HG03575 (cell line): ENCODE data around the gene ZNF444.
"Not testable (repeated sequence)": the region's sequence is repeated elsewhere in the genome, so short reads cannot be mapped to it uniquely, and the experiment has no call there.

Experiments
- ATAC-seq: cut with Tn5 transposase; IDR thresholded peaks from one replicate; pipeline ENCODE4 v1.9.1; 2021; ENCODE audit not compliant: unreplicated experiment, insufficient number of reproducible peaks, low FRiP score; ENCODE audit errors: extremely low read depth

Gene ZNF444

DNA sequence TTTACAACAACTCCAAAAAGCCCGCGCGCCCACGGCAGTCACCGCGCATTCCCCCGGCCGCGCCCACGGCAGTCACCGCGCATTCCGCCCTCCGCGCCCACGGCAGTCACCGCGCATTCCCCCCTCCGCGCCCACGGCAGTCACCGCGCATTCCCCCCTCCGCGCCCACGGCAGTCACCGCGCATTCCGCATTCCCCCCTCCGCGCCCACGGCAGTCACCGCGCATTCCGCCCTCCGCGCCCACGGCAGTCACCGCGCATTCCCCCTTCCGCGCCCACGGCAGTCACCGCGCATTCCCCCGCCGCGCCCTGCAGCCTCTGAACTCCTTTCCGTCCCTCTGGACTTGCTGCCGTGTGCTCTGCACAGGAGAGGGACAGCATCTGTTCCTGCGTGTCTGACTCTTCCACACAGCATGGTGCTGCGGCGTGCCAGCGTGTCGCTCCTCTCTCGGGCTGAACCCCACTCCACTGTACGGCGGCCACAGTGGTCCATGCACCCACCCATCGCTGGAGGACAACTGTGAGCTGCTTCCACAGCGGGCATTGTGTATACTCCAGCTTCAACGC is 35.2 kb upstream of the ZNF444 start:
- not testable (repeated sequence) for ATAC-seq

DNA sequence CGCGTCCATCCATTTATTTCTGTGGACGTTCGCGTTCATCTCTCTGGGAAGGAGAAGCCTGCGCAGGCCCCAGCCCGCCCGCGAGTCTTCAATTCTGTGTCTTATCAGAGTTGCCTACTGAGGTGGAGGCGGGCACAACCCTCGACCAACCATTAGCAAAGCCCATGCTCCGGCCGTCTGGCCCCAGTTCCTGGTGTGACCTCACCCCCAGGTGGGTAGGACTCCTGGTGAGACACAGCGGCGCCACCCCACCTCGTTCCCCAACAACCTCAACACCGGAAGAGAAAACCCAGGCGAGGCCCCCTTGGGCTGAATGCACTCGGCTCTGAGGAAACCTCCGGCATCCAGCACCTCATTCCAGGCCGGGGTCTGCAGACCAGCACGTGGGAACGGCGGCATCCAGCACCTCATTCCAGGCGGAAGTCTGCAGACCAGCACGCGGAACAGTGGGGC is 34.7 kb upstream of the ZNF444 start:
- no peak for ATAC-seq

DNA sequence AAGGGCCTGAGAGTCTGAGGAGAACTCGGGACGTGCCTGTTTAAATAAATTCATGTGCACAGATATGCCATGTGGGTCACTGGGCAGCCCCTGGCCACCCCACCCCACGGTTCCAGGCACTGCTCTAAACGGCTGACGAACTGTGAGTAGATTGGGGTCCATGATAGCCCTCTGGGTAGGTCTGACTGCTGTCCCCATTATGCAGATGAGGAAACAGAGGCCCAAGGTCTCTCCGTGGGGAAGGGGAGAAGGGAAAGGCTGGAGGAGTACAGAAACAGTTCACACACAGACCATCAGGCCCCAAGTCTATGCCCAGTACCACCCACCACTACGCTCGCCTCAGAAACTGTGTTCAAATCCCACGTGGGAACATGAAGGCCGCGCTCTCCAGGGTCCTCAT is 34.1 kb upstream of the ZNF444 start:
- ATAC-seq = no peak

DNA sequence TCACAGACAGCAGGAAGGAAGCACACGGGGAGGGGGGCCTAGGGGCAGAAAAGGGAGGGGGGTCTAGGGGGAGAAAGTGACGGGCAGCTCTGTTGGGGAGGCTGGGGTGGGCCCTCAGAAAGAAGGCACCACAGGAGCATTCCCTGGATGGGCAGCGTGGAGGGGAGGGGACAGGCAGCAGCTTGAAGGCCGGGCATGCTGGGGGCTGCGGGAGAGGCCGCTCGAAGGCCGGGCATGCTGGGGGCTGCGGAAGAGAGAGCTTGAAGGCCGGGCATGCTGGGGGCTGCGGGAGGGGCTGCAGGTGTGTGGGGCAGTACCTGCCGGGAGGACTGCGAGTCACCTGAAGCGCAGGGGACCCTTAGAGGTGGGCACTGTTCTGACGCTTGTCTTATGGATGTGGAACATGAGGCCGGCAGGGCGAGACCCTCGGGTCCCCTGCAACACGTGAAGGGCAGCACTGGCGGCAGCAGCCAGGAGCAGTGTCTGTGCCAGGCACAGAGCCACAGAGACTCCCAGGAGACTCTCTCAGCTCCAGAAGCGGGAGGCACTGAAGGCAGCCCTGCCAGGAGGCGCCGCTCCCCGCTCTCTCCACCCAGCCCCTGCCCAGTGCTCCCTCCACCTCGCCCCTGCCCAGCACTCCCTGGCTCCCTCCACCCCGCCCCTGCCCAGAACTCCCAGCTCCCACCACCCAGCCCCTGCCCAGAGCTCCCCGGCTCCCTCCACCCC is 33.3 kb upstream of the ZNF444 start:
- no peak for ATAC-seq

DNA sequence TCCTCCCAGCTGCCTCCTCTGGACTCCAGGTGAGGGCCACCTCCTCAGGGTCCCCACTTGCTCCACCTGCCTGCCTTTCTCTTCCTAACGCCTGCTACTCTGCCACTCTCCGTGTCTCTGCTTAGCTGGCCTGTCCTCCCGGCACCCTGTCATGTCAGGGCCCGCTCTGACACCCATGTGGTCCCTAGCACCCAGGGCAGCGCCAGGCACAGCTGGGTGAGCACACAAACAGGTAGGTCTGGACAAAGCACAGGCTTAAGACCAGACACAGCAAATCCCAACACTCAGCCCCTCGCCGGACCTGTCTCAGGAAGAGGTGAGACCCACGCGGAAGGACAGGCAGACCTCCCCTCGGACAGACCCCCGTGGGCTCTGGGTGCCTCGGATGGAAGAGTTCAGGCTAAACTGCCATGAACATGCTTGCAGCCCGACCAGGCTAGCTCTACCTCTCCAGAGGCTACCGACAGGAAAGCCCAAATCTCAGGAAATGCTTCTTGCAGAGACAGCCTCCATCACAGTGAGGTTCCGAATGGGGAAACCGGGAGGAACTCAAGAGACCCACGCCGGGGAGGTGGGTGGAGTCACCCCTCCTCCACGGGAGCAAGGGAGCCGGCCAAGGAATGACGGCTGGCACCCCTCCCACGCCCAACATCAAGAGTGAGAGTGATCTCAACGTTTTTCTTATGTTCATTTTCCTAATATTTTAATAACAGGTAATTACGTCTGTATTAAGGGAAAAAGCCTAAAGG is 32.5 kb upstream of the ZNF444 start:
- ATAC-seq = no peak

DNA sequence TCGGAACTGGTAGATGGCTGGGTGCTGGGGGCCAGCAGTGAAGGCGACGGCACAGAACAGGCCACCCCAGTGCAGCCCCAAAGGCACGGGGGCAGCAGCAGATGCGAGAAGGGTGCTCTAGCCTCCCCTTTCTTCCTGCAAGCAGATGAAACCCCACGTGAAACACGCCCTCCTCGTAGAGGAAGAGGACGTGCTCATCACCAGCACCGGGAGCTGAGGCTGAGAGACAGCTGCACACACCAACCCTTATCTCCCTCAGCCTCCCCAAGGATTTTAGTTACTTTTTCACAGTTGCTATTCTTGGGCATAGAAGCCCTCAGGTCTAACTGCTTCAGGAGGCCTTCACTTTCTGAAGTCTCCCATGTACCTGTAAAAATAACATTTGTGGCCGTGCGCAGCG is 31.9 kb upstream of the ZNF444 start:
- no peak for ATAC-seq

DNA sequence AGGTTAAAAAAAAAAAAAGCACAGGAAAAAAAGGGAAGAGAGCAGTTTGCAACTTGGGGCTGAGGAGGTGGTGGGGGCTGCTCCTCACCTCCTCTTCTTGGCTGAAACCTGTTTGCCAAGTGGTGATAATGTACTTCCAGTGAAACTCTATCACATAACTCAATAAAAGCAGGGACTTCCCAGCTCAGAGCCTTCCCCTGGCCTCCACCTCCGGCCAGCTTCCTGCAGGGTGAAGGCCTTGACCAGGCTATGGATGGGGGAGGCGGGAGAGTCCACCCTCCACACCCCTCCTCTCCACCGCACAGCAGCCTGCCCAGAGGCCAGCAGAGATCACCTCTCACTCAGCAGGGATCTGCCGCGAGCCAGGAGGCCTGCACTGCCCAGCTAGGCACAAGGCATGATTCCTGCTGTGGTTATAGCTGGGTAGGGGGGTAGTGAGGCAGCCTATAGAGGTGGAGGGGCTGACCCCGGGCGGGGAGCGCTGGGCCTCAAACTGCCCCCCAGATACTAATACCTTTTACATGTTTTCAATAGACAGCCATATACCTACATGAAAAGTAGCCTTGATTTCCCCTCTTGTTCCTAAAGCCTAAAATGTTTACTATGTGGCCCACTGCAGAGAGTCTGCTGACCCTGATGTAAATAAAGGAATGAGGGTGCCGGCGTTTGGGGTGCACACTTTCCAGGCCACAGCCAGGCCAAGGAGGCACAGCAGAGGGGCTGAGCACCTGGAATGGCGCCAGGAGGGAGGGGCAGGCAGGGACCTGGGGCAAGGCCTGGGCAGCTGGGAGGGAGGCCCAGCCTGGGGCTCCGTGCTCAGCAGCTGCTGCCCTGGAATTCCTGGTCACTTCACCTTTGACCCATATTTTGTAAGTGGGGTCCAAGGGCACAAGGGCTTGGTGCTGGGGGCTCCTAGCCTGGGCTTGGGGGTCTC is 30.3 kb upstream of the ZNF444 start:
- no peak for ATAC-seq

DNA sequence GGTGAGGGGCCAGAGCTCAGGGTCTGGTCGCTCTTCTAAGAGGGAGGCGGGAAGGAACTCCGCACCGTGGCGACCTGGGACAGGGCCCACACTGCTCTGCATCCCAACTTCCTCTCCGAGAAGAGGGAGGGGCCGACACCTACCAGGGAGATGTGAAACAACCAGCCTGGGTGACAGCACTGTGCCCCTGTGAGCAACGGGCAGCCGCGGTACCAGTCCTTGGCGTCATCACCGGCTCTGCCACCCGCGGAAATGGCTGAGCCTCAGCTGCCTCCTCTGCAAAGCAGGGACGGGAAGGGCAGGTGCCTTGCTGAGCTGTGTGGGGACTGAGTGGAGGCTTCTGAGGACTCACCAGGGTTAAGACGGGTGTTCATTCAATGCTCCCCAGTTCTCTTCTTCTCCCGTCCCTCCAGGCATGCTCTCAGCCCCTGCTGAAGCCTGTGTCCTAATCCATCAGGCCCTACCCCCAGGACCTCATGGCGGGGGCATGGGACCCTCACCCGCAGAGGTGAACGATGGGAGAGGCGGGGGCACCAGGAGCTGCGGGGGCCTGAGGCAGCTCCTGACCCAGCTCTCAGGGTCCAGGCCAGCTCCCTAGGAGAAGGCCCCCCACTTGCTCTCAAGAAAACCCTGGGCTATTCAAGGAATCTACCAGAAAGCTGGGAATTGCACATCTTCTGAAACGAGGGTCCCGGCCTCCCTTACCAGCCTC is 29.3 kb upstream of the ZNF444 start:
- ATAC-seq = no peak

DNA sequence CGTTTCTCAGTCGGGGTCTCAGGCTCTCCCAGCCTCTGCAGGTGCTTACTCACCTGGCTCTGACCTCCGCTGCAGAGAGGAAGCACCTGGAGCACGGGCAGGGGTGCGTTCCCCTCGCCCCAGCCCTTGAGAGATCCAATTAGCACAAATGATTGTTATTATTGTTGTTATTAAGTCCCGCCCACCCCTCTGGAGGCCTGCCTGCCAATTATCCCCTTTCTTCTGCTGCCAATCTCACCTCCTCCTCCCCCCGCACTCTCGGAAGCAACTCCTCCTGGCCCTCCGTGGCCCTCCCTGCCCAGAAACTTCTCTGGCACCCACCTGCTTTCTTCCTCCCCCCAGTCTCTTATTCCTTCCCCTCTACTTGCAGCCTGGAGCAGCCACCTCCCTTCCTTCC is 28.8 kb upstream of the ZNF444 start:
- ATAC-seq = no peak

DNA sequence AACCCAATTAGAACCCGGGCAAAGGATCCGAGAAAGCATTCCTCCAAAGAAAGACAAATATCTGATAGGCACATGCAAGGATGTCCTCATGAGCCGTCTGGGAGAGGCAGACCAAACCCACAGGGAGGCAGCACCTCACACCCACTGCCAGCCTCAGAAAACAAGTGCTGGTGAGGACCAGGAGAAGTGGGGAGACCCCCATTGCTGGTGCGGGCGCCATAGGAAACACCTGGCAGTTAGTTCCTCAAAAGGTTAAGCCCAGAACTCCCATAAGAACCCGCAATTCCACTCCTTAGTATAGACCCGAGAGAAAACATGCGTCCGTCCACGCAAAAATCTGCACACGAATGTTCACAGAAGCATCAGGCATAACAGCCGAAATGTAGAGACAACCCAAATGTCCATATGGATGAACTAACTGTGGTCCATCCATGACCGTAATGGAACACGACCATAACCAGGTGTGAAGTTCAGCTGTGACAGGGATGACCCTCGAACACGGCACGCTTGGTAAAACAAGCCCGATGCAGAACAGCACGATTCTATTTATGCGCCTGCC is 27.9 kb upstream of the ZNF444 start:
- ATAC-seq = no peak

DNA sequence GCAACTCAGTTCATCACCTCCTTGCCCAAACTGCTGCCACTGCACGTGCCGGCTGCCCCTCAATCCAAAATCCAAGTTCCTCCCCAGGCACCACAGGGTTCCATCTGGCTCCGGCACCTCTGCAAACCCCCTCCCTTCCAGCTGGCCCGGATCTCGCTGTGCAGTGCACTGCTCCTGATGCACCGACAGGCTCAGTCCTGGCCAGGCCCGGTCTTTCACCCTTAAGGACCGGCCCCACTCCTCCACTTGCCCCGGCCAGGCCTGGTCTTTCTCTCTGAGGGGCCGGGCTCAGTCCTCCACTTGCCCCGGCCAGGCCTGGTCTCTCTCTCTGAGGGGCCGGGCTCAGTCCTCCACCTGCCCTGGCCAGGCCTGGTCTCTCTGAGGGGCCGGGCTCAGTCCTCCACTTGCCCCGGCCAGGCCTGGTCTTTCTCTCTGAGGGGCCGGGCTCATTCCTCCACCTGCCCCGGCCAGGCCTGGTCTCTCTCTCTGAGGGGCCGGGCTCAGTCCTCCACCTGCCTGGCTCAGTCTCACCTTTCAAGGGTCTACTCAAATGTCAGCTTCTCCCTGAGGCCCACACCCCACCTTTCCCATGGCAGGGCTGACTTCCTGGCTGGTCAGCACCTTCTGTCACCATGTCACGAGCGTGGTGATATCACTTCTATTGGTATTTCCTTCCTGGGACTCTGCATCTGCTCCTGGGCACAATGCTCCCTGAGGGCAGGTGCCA is 26.9 kb upstream of the ZNF444 start:
- no peak for ATAC-seq

DNA sequence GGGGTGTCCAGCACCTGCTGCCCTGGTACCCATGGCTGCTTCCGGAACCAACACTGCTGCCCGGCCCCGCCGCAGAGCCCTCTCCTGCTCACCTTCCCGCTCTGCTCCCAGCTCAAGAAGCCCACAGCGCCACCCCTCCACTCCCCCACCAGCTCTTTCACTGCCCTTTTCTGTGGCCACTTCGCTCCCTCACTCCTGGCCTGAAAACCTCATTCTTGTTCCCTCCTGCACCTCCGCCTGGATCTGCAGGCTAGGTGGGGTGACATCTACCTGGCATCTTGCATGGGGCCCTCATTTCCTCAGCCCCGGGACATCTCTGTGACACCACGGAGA is 26.3 kb upstream of the ZNF444 start:
- no peak for ATAC-seq

DNA sequence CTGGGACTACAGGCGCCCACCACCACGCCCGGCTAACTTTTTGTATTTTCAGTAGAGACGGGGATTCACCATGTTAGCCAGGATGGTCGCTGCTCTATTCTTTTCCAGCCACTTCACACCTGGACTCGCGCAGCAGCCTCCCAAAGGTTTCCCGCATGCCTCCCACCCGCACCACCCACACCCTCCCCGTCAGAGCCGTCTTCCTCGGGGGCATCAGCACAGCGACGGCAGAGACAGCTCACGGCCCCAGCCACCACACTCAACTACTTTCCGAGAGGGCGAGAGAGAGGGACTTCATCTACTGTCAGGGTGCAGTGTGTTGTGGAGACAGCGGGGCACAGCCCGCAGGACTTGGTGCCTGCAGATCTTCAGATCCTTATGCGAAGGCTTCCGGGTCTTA is 25.6 kb upstream of the ZNF444 start:
- ATAC-seq = no peak

DNA sequence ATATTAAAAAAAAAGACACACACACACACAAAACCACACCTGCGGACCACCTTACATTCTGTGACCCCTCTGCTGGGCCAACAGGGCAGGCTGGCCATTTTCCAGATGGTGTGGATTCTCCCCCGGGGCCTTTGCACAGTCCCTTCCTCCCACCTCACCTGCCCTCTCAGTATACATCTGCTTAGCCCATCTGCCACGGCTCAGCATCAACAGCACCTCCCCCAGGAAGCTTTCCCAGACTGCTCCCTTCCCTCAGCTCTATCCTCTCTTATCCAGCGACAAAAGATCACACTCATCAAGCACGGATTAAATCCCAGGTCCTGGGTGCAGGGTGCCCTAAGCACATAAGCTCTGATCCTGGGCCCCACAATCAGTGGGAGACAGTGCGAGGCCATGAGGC is 24.5 kb upstream of the ZNF444 start:
- no peak for ATAC-seq

DNA sequence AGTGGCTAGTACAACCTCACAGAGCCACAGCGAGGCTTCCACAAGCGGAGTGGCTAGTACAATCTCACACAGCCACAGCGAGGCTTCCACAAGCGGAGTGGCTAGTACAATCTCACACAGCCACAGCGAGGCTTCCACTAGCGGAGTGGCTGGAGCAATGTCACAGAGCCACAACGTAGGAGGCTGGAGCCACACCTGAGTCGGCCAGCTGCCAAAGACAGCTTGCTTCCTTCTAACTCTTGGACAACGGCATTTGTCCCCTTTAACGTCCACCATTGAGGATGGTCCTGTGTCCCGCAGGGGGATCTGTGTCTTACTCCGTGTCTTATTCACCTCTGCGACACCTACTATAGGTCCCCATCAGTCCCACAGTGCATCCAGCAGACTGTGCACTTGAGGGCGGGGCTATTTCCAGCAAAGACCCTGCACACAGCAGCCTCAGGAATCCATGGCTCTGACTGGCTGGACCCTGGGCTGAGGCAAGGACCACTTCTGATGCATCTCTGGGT is 23.7 kb upstream of the ZNF444 start:
- ATAC-seq = no peak

DNA sequence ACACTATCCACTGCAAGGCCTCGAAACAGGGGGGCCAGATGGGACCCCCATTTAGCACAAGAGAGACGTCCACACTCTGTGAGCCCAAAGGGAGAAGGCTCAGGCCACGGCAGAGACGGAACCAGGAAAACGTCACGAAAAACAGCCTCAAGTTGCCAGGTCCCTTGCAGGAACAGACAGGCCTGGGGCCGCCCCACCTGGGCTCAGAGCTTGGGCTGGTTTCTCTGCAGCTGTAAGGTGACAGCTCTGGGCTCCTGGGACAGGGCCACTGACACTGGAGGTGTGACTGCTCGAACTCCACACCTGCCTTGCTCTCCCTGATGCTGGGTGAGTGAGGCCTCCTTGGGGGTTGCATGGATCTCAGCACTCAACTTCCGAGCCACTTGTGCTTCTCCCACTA is 23.2 kb upstream of the ZNF444 start:
- no peak for ATAC-seq

DNA sequence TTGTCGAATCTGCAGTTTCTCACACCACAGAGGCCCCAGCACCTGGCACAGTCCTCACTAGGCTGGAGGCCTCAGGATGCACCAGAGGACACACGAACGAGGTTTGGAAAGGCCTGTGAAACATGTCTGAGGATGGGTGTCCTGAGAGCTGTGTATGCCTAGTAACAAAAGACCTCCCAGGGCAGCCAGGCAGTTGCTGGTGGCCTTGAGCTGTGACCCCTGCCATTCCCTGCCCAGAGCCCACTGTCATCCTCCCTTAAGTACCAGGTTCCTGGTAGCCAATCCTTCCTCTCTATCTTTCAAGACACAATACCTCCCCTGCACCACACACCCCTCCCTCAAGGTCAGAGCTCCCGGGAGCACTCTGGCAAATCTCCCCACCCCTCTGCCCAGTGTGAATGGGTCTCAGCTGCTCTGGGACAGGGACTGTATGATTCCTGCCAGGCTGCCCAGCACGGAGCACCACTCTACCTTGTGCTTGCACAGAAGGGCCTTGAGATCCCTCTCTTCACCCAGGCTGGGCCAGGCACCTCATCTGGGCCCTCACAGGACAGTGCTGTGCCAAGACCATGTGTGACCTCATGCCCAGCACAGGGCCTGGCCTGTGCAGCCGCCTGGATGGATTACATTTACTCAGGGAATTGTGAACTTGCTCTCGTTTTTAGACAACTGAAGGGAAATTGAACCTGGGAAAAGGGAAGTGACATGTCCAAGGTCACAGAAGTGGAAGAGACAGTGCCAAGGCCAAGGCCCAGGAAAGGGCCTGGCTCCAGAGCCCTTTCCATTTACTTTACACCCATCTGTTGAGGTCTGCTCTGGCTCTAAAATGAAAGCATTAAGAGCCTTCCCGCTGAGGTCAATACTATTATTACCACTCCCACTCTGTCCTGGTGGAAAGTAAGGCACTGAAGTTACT is 22.2 kb upstream of the ZNF444 start:
- ATAC-seq = no peak
